ENCODE measurements around the gene RRP1. TPM values are rescaled to one million over a fixed set of nuclear protein-coding genes. Genes with fewer than 3 reads are reported as not detected.

Gene RRP1
- total RNA-seq, 3 donors from 2014 or later: 15.9 to 16.3 (median 16.3) TPM

GRCh38 chr21:43851593-43851992 is 62.2 kb downstream of the RRP1 start:
- no peak for ATAC-seq
- H3K9me3 ChIP-seq: no peaks in the 10 kb centered on the region
- no peak for TF ChIP-seq CTCF (IDR thresholded peaks at IDR 0.05)

GRCh38 chr21:43853851-43854772 is 64.7 kb downstream of the RRP1 start:
- no peaks in the 10 kb centered on the region for H3K9me3 ChIP-seq
- H3K4me1 ChIP-seq (ENCODE audit: low read depth): no peaks in the 10 kb centered on the region
- no peak for DNase-seq
- intact Hi-C loops (cut with DNase I, micrococcal nuclease): no loop called here
- ATAC-seq: no peak
- no peak for TF ChIP-seq CTCF (IDR thresholded peaks at IDR 0.05)
- H3K4me3 ChIP-seq: no peak overlapping the region
- H3K36me3 ChIP-seq (ENCODE audit: low read depth): no peaks in the 10 kb centered on the region

More at GRCh38 chr21:43851593-43851992, 62.2 kb downstream of the RRP1 start:
- Histone ChIP-seq H3K36me3 (ENCODE audit: low read depth) (no peaks in the 10 kb centered on the region), H3K4me3 (no peak overlapping the region), H3K4me1 (ENCODE audit: low read depth) (no peaks in the 10 kb centered on the region)
- intact Hi-C loops (cut with DNase I, micrococcal nuclease): no loop called here
- no peak for DNase-seq

Other genes starting within 250 kb of the RRP1 start
- under 1 TPM; 0.32 to 0.48 (median 0.47) TPM for gene HSF2BP, start 130.1 kb upstream of the RRP1 start, total RNA-seq
- 10 to 100 TPM; 11.1 to 22.5 (median 14.8) TPM for gene RRP1B, start 130.0 kb upstream of the RRP1 start, total RNA-seq
- 100 to 1,000 TPM; 113 to 179 (median 161) TPM for gene PDXK, start 70.4 kb upstream of the RRP1 start, total RNA-seq
- gene CSTB, start 13.3 kb upstream of the RRP1 start, total RNA-seq: 10 to 100 TPM; 36.2 to 64.5 (median 56.8) TPM
- gene AGPAT3, start 75.6 kb downstream of the RRP1 start, total RNA-seq: 100 to 1,000 TPM in 1 of 3 donors, 10 to 100 TPM in 2; 77.7 to 120 (median 97.7) TPM
- 10 to 100 TPM; 57.7 to 86.8 (median 61.9) TPM for gene TRAPPC10, start 222.7 kb downstream of the RRP1 start, total RNA-seq

Measured in mucosa of descending colon (tissue), 3 donors.